Smooth muscle cell (in vitro differentiated cells): ENCODE measurements around the gene ZC3H13. TPM values are rescaled to one million over a fixed set of nuclear protein-coding genes. Genes with fewer than 3 reads are reported as not detected.

Experiments used
- DNase-seq: peaks from one replicate; lab custom pipeline; 2025; ENCODE audit not compliant: unreplicated experiment; lab: John Stamatoyannopoulos, UW
- H2AFZ ChIP-seq: fragments of 200-600 bp; sonication (generic); 2 replicates; pipeline ENCODE4 v1.6.0; 2016; ENCODE audit warnings: antibody characterized with exemption, low read depth, mild to moderate bottlenecking
- H3F3A ChIP-seq: fragments of 200-600 bp; sonication (generic); 2 replicates; pipeline ENCODE4 v1.6.0; 2017; ENCODE audit warnings: antibody characterized with exemption, low read depth
- H3K27ac ChIP-seq: fragments of 200-600 bp; sonication (generic); 2 replicates; pipeline ENCODE4 v1.5.1; 2016; ENCODE audit warnings: low read depth, mild to moderate bottlenecking
- H3K27me3 ChIP-seq: fragments of 200-600 bp; sonication (generic); 2 replicates; pipeline ENCODE4 v1.6.1; 2016; ENCODE audit warnings: low read depth, mild to moderate bottlenecking
- H3K36me3 ChIP-seq: fragments of 200-600 bp; sonication (generic); 2 replicates; pipeline ENCODE4 v1.5.1; 2016; ENCODE audit warnings: low read depth
- H3K4me1 ChIP-seq: fragments of 200-600 bp; sonication (generic); 2 replicates; pipeline ENCODE4 v1.5.1; 2016; ENCODE audit warnings: low read depth
- H3K4me2 ChIP-seq: fragments of 200-600 bp; sonication (generic); 2 replicates; pipeline ENCODE4 v1.6.0; 2016; ENCODE audit warnings: mild to moderate bottlenecking
- H3K4me3 ChIP-seq: fragments of 200-600 bp; sonication (generic); 2 replicates; pipeline ENCODE4 v1.5.1; 2016; ENCODE audit warnings: mild to moderate bottlenecking
- H3K79me2 ChIP-seq: fragments of 200-600 bp; sonication (generic); 2 replicates; pipeline ENCODE4 v1.6.0; 2016; ENCODE audit warnings: low read depth, mild to moderate bottlenecking
- H3K9ac ChIP-seq: fragments of 200-600 bp; sonication (generic); 2 replicates; pipeline ENCODE4 v1.6.0; 2016; ENCODE audit warnings: low read depth
- H3K9me3 ChIP-seq: fragments of 200-600 bp; sonication (generic); replicated peaks from 2 replicates; pipeline ENCODE4 v1.5.1; 2016; ENCODE audit warnings: low read depth
- H4K20me1 ChIP-seq: fragments of 200-600 bp; sonication (generic); 2 replicates; pipeline ENCODE4 v1.6.0; 2016; ENCODE audit warnings: low read depth
- WGBS: methylation state at CpG from one replicate; pipeline ENCODE4 v1.1.7; 2016; ENCODE audit warnings: low lambda C conversion rate; 5-methylcytosine and 5-hydroxymethylcytosine counted together
- polyA plus RNA-seq: library from polyadenylated mRNA; unstranded; fragments of >200 nt; fragmentation: Nextera tagmentation; extraction: Ambion mirVana; gene quantifications from 2 replicates; pipeline ENCODE4 v1.2.1, GENCODE V29; 2016
- total RNA-seq: library from RNA; depleted of rRNA; stranded (reverse); fragments of >200 nt; gene quantifications from 2 replicates; pipeline ENCODE4 v1.2.3, GENCODE V29; 2014
- TF ChIP-seq, protein P1 (sequence below): fragments of 200-600 bp; sonication (generic); IDR thresholded peaks from 2 replicates; pipeline ENCODE4 v1.5.1; 2017; ENCODE audit warnings: borderline replicate concordance, mild to moderate bottlenecking, antibody characterized with exemption; ENCODE audit not compliant: insufficient read depth, poor library complexity, severe bottlenecking

ZC3H13 gene
- total and polyA plus RNA-seq, 2 experiments from 2014 or later, result 20.4 to 37.7 TPM

DNA sequence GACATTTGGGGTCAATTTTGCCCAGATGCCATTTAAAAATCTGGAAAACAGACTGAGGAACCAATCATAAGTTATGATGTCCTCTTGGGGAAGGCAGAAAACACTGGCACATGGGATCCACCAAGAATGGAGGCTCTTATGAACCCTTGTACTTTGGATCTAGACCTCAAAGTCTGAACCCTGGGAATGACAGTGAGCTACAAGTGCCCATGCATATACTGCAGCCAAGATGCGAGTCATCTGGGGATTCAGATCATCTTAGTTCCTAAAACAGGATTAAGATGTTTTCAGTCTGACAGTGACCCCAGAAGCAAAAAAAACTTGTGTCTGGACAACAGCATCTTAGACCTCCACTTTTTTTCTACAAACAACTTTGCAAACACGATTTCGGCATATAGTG, 100.8 kb downstream of the ZC3H13 start:
- no peaks in the 10 kb centered on the region for H3K9me3 ChIP-seq
- no peaks in the 10 kb centered on the region for H3K27me3 ChIP-seq
- no peak overlapping the region for H2AFZ ChIP-seq
- no peak for DNase-seq
- no peaks in the 10 kb centered on the region for H3F3A ChIP-seq
- H3K4me2 ChIP-seq, result no peak overlapping the region
- H3K4me1 ChIP-seq, result no peaks in the 10 kb centered on the region
- WGBS, result 89% methylated on average over 3 of the region's 3 CpGs
- H3K79me2 ChIP-seq, result no peaks in the 10 kb centered on the region
- H3K36me3 ChIP-seq, result peaks cover 3% of the 10 kb centered on the region
- H3K9ac ChIP-seq, result no peak overlapping the region
- H3K4me3 ChIP-seq, result no peak overlapping the region
- H3K27ac ChIP-seq, result no peak overlapping the region
- H4K20me1 ChIP-seq, result no peaks in the 10 kb centered on the region
- TF ChIP-seq, protein P1, sequence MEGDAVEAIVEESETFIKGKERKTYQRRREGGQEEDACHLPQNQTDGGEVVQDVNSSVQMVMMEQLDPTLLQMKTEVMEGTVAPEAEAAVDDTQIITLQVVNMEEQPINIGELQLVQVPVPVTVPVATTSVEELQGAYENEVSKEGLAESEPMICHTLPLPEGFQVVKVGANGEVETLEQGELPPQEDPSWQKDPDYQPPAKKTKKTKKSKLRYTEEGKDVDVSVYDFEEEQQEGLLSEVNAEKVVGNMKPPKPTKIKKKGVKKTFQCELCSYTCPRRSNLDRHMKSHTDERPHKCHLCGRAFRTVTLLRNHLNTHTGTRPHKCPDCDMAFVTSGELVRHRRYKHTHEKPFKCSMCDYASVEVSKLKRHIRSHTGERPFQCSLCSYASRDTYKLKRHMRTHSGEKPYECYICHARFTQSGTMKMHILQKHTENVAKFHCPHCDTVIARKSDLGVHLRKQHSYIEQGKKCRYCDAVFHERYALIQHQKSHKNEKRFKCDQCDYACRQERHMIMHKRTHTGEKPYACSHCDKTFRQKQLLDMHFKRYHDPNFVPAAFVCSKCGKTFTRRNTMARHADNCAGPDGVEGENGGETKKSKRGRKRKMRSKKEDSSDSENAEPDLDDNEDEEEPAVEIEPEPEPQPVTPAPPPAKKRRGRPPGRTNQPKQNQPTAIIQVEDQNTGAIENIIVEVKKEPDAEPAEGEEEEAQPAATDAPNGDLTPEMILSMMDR, result no peak

DNA sequence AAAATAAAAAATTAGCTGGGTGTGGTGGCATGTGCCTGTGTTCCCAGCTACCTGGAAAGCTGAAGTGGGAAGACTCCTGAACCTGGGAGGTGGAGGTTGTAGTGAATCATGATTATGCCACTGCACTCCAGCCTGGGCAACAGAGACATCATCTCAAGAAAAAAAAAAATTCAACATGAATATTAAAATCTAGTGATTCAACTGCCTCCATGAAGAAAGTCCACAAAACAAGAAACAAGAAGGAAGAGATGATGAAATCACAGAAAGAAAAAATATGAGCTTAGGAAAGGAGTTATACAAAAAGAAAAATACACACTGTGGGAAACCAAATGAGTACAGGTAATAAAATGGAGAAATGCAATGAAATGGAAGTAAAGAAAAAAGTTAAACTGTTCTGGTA, 101.4 kb downstream of the ZC3H13 start:
- Histone ChIP-seq H3K4me2 (no peak overlapping the region), H3K9me3 (no peaks in the 10 kb centered on the region), H3K27ac (no peak overlapping the region), H3F3A (no peaks in the 10 kb centered on the region), H4K20me1 (no peaks in the 10 kb centered on the region), H3K4me3 (no peak overlapping the region), H3K9ac (no peak overlapping the region), H3K79me2 (no peaks in the 10 kb centered on the region), H3K36me3 (no peaks in the 10 kb centered on the region), H3K4me1 (no peaks in the 10 kb centered on the region), H2AFZ (no peak overlapping the region), H3K27me3 (no peaks in the 10 kb centered on the region)
- TF ChIP-seq, protein P1, result no peak
- no peak for DNase-seq

- Histone ChIP-seq H3K9me3 (no peaks in the 10 kb centered on the region), H3K4me3 (no peak overlapping the region), H4K20me1 (no peaks in the 10 kb centered on the region), H3K27ac (no peak overlapping the region), H3F3A (no peaks in the 10 kb centered on the region), H2AFZ (no peak overlapping the region), H3K4me1 (no peaks in the 10 kb centered on the region), H3K4me2 (no peak overlapping the region), H3K27me3 (no peaks in the 10 kb centered on the region), H3K79me2 (no peaks in the 10 kb centered on the region), H3K9ac (no peak overlapping the region), H3K36me3 (no peaks in the 10 kb centered on the region)
- DNase-seq, result no peak
- TF ChIP-seq, protein P1, result no peak
- WGBS, result 79% methylated on average over 4 of the region's 4 CpGs
Observed at GRCh38 chr13:45950386-45951000, 102.1 kb downstream of the ZC3H13 start.

DNA sequence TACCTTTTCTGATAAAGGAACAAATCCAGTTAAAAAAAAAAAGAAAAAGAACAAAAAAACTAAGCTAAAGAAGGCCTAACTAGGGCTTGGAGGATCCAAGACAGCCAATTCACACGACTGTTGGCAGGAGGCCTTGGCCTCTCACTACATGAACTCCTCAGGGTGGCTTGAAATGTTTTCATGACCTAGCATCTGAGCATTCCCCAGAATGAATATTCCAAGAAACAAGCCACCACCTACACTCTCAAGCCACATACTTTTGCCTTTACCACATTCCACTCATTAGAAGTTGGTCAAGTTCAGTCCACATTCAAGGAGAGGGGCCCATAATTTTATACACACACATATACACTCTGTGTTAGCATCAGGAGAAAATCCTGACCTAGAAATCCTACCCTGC, 103.4 kb downstream of the ZC3H13 start:
- no peaks in the 10 kb centered on the region for H3K79me2 ChIP-seq
- DNase-seq, result no peak
- no peaks in the 10 kb centered on the region for H3K9me3 ChIP-seq
- H3K27ac ChIP-seq, result no peak overlapping the region
- no peaks in the 10 kb centered on the region for H3K36me3 ChIP-seq
- H2AFZ ChIP-seq, result no peak overlapping the region
- TF ChIP-seq, protein P1, result no peak
- no peaks in the 10 kb centered on the region for H3K4me1 ChIP-seq
- no peaks in the 10 kb centered on the region for H3F3A ChIP-seq
- no peaks in the 10 kb centered on the region for H4K20me1 ChIP-seq
- H3K4me3 ChIP-seq, result no peak overlapping the region
- H3K9ac ChIP-seq, result no peak overlapping the region
- H3K27me3 ChIP-seq, result no peaks in the 10 kb centered on the region
- 85% methylated on average over 1 of the region's 1 CpG for WGBS
- no peak overlapping the region for H3K4me2 ChIP-seq
